Endothelial cell of umbilical vein (primary cell): Measurements from ENCODE around the gene GPLD1.

ENCODE experiments used
- CTCF ChIP-seq, 2 donors: IDR thresholded peaks; 1 replicate in 1 of 2; 2 replicates in 1 of 2; pipeline ENCODE4 v1.5.1; 2011; ENCODE audit warnings: low read length in 2 of 2, mild to moderate bottlenecking in 2 of 2, moderate library complexity in 2 of 2, control low read depth in 1 of 2, inconsistent platforms in 1 of 2, low read depth in 1 of 2; ENCODE audit not compliant: insufficient read depth in 1 of 2; ENCODE audit errors: extremely low read depth in 1 of 2
- EZH2 ChIP-seq: IDR thresholded peaks from 2 replicates; pipeline ENCODE4 v1.6.1; 2012; ENCODE audit warnings: borderline replicate concordance, low read depth, mild to moderate bottlenecking, moderate library complexity, low read length, inconsistent platforms; ENCODE audit not compliant: severe bottlenecking
- JUN ChIP-seq: IDR thresholded peaks from 2 replicates; pipeline ENCODE4 v1.6.1; 2011; ENCODE audit warnings: borderline replicate concordance, low read depth; ENCODE audit not compliant: insufficient read length, insufficient read depth
- POLR2A ChIP-seq: IDR thresholded peaks from 2 replicates; pipeline ENCODE4 v1.6.1; 2012; ENCODE audit warnings: low read depth, mild to moderate bottlenecking, control low read depth, low read length
- POLR2AphosphoS5 ChIP-seq: IDR thresholded peaks from 2 replicates; pipeline ENCODE4 v1.6.1; 2012; ENCODE audit warnings: low read depth, mild to moderate bottlenecking, control low read depth, low read length, moderate library complexity; ENCODE audit not compliant: insufficient read depth
- TF ChIP-seq, protein P1 (sequence below): IDR thresholded peaks from 2 replicates; pipeline ENCODE4 v1.6.1; 2011; ENCODE audit not compliant: insufficient read depth, insufficient read length

- TF ChIP-seq JUN (no peak), CTCF (IDR thresholded peaks at IDR 0.05; ENCODE audit: extremely low read depth in 1 of 2, insufficient read depth in 1 of 2, low read depth in 1 of 2, low read length in 2 of 2) (no peak), POLR2A (no peak), POLR2AphosphoS5 (no peak), EZH2 (no peak)
- TF ChIP-seq, protein P1, sequence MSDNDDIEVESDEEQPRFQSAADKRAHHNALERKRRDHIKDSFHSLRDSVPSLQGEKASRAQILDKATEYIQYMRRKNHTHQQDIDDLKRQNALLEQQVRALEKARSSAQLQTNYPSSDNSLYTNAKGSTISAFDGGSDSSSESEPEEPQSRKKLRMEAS, result no peak
Observed at GRCh38 chr6:24397631-24398030, 91.7 kb downstream of the GPLD1 start.
